ENCODE measurements around the gene MEF2A.

The MEF2A gene

DNA sequence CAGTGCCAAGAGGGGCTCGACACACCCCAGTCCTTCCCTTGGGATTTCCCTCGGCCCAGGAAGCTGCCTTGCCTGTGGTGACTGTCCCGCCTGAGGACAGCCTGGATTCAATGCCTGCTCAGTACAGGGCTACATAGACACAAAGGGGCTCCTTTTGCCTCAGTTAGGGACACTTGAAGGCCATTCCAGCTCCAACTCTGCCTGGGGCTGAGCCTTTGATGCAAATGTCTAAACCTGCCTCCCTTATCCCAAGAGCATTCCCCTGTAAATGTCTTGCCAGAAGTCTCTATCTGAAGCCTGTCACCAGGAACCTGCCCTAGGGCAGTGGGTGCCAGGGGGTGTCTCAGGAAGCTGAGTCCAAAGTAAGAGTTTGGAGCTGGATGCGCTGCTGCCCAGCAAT, 186.8 kb downstream of the MEF2A start:
- no peaks in the 10 kb centered on the region for H3K36me3 ChIP-seq (ENCODE audit: insufficient read depth, low read length)
- H3K9me3 ChIP-seq (ENCODE audit: low read length), result no peaks in the 10 kb centered on the region
- TF ChIP-seq, protein P1, sequence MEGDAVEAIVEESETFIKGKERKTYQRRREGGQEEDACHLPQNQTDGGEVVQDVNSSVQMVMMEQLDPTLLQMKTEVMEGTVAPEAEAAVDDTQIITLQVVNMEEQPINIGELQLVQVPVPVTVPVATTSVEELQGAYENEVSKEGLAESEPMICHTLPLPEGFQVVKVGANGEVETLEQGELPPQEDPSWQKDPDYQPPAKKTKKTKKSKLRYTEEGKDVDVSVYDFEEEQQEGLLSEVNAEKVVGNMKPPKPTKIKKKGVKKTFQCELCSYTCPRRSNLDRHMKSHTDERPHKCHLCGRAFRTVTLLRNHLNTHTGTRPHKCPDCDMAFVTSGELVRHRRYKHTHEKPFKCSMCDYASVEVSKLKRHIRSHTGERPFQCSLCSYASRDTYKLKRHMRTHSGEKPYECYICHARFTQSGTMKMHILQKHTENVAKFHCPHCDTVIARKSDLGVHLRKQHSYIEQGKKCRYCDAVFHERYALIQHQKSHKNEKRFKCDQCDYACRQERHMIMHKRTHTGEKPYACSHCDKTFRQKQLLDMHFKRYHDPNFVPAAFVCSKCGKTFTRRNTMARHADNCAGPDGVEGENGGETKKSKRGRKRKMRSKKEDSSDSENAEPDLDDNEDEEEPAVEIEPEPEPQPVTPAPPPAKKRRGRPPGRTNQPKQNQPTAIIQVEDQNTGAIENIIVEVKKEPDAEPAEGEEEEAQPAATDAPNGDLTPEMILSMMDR (IDR thresholded peaks at IDR 0.05; ENCODE audit: low read length), result no peak
- TF ChIP-seq EZH2 (IDR thresholded peaks at IDR 0.05; ENCODE audit: borderline replicate concordance, low read length), result no peak
- no peaks in the 10 kb centered on the region for H4K20me1 ChIP-seq (ENCODE audit: insufficient read depth, low read length)
- no peak overlapping the region for H3K4me3 ChIP-seq (ENCODE audit: low read depth, low read length, poor library complexity, severe bottlenecking)
- H3K4me1 ChIP-seq (ENCODE audit: insufficient read depth, low read length, severe bottlenecking), result no peaks in the 10 kb centered on the region
- no peak overlapping the region for H2AFZ ChIP-seq (ENCODE audit: low read length)
- no peaks in the 10 kb centered on the region for H3K9me2 ChIP-seq (ENCODE audit: low read depth, low read length)
- no peaks in the 10 kb centered on the region for H3K27me3 ChIP-seq (ENCODE audit: insufficient read depth, low read length)
- no peak overlapping the region for H3K9ac ChIP-seq (ENCODE audit: low read length)
- no peak overlapping the region for H3K27ac ChIP-seq (ENCODE audit: low read depth, low read length, poor library complexity, severe bottlenecking)
- no peaks in the 10 kb centered on the region for H3F3A ChIP-seq (ENCODE audit: insufficient read depth, low read length)
- H3K79me2 ChIP-seq (ENCODE audit: insufficient read depth, low read length), result no peaks in the 10 kb centered on the region
- no peak overlapping the region for H3K4me2 ChIP-seq (ENCODE audit: low read length)

DNA sequence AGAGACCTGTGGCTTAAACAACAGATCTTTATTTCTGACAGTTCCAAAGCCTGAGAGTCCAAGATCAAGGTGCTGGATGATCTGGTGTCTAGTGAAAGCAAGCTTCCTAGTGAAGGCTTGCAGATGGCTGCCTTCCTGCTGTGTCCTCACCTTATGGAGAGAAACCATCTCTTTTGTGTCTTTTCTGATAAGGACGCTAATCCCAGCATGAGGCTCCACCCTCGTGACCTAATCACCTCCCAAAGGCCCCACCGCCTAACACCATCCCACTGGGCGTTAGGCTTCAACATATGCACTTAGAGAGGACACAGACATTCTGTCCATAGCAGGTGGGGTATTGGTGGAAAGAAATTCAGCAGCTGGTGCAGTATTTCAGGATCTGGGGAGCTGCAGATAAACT, 187.3 kb downstream of the MEF2A start:
- no peaks in the 10 kb centered on the region for H3K9me2 ChIP-seq (ENCODE audit: low read depth, low read length)
- no peaks in the 10 kb centered on the region for H4K20me1 ChIP-seq (ENCODE audit: insufficient read depth, low read length)
- H3K4me2 ChIP-seq (ENCODE audit: low read length), result no peak overlapping the region
- H3K4me3 ChIP-seq (ENCODE audit: low read depth, low read length, poor library complexity, severe bottlenecking), result no peak overlapping the region
- H3K9me3 ChIP-seq (ENCODE audit: low read length), result no peaks in the 10 kb centered on the region
- no peak overlapping the region for H2AFZ ChIP-seq (ENCODE audit: low read length)
- H3K36me3 ChIP-seq (ENCODE audit: insufficient read depth, low read length), result no peaks in the 10 kb centered on the region
- H3K4me1 ChIP-seq (ENCODE audit: insufficient read depth, low read length, severe bottlenecking), result no peaks in the 10 kb centered on the region
- H3K27me3 ChIP-seq (ENCODE audit: insufficient read depth, low read length), result no peaks in the 10 kb centered on the region
- no peaks in the 10 kb centered on the region for H3K79me2 ChIP-seq (ENCODE audit: insufficient read depth, low read length)
- TF ChIP-seq, protein P1 (IDR thresholded peaks at IDR 0.05; ENCODE audit: low read length), result no peak
- no peak for TF ChIP-seq EZH2 (IDR thresholded peaks at IDR 0.05; ENCODE audit: borderline replicate concordance, low read length)
- H3K9ac ChIP-seq (ENCODE audit: low read length), result no peak overlapping the region
- no peak overlapping the region for H3K27ac ChIP-seq (ENCODE audit: low read depth, low read length, poor library complexity, severe bottlenecking)
- H3F3A ChIP-seq (ENCODE audit: insufficient read depth, low read length), result no peaks in the 10 kb centered on the region

DNA sequence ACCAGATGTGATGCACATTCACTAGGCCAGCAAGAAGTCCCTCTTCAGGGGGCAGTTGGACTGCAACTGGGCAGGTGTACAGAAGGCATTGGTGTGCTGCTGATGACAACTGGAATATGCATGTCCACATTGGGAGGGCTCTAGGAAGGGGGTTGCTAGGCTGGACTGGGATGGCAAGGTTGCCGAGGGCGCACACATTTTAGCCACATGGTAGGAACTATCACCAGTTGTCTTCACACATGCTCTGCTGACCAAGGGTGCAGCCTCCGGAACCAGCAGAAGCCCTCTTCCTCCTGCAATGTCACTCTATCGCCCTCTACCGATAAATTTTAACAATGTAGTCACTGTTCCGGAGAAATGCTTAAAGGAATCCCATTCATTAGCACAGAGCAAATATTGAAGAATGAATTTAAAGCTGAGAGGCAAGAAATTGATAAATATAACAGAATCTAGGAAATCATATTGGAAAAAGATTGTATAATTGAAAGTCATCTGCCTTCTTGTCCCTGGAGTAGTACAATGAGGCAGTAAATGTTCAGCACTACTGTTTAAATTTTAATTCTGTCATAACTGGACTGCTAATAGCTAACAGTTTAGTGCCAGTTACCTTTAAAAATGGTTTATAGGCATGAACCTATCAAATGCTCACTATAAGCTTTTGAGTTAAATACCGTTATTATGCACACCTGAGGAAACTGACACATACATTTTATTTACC, 190.1 kb downstream of the MEF2A start:
- H3K4me2 ChIP-seq (ENCODE audit: low read length), result no peak overlapping the region

More for the DNA sequence above, 190.1 kb downstream of the MEF2A start:
- Histone ChIP-seq H4K20me1 (ENCODE audit: insufficient read depth, low read length) (no peaks in the 10 kb centered on the region), H3K4me1 (ENCODE audit: insufficient read depth, low read length, severe bottlenecking) (no peaks in the 10 kb centered on the region), H3K4me3 (ENCODE audit: low read depth, low read length, poor library complexity, severe bottlenecking) (no peak overlapping the region), H3K79me2 (ENCODE audit: insufficient read depth, low read length) (no peaks in the 10 kb centered on the region), H3K9me3 (ENCODE audit: low read length) (no peaks in the 10 kb centered on the region), H3K27me3 (ENCODE audit: insufficient read depth, low read length) (no peaks in the 10 kb centered on the region), H3F3A (ENCODE audit: insufficient read depth, low read length) (no peaks in the 10 kb centered on the region), H3K36me3 (ENCODE audit: insufficient read depth, low read length) (no peaks in the 10 kb centered on the region), H3K9ac (ENCODE audit: low read length) (no peak overlapping the region), H3K27ac (ENCODE audit: low read depth, low read length, poor library complexity, severe bottlenecking) (no peak overlapping the region), H3K9me2 (ENCODE audit: low read depth, low read length) (no peaks in the 10 kb centered on the region), H2AFZ (ENCODE audit: low read length) (no peak overlapping the region)
- TF ChIP-seq EZH2 (IDR thresholded peaks at IDR 0.05; ENCODE audit: borderline replicate concordance, low read length), result no peak
- TF ChIP-seq, protein P1 (IDR thresholded peaks at IDR 0.05; ENCODE audit: low read length), result peak; percentile 92

Measured in OCI-LY1 (cell line).